Subcutaneous abdominal adipose tissue (tissue), 5 donors: ENCODE measurements around the gene COL4A2.

Experiments used
- H3K27ac ChIP-seq: one replicate; pipeline ENCODE4 v1.7.0; 2013; ENCODE audit warnings: low read depth, mild to moderate bottlenecking, inconsistent platforms, low read length, moderate library complexity
- H3K27me3 ChIP-seq, 5 donors: one replicate each; pipeline ENCODE4 v1.7.0; 2013; ENCODE audit warnings: low read length in 5 of 5, inconsistent platforms in 1 of 5; ENCODE audit not compliant: control insufficient read depth in 5 of 5, insufficient read depth in 4 of 5
- H3K36me3 ChIP-seq, 5 donors: one replicate each; pipeline ENCODE4 v1.7.0; 2013; ENCODE audit warnings: low read length in 5 of 5; ENCODE audit not compliant: control insufficient read depth in 5 of 5, insufficient read depth in 5 of 5
- H3K4me1 ChIP-seq, 5 donors: one replicate each; pipeline ENCODE4 v1.7.0; 2013; ENCODE audit warnings: low read length in 5 of 5, mild to moderate bottlenecking in 3 of 5, moderate library complexity in 1 of 5; ENCODE audit not compliant: control insufficient read depth in 5 of 5, insufficient read depth in 5 of 5
- H3K4me3 ChIP-seq, 5 donors: one replicate each; pipeline ENCODE4 v1.7.0; 2013; ENCODE audit warnings: low read length in 5 of 5, low read depth in 1 of 5
- H3K9ac ChIP-seq, 5 donors: one replicate each; pipeline ENCODE4 v1.7.0; 2013; ENCODE audit warnings: low read length in 5 of 5, mild to moderate bottlenecking in 4 of 5, moderate library complexity in 3 of 5
- H3K9me3 ChIP-seq, 5 donors: one replicate each; pipeline ENCODE4 v1.7.0; 2013; ENCODE audit warnings: low read length in 5 of 5; ENCODE audit not compliant: control insufficient read depth in 5 of 5
- donor health status: healthy.
- donor health status: healthy.
- donor health status: healthy.
- donor health status: healthy.
- donor health status: healthy.

COL4A2 gene

GRCh38 chr13:110324026-110324749 is 17.1 kb downstream of the COL4A2 start:
- H3K4me1 ChIP-seq = peaks cover 13 to 80% (median 65%) of the 10 kb centered on the region in 5 donors
- H3K4me3 ChIP-seq = no peak overlapping the region
- H3K9me3 ChIP-seq = no peaks in the 10 kb centered on the region
- H3K27me3 ChIP-seq = no peaks in the 10 kb centered on the region
- H3K36me3 ChIP-seq = peaks cover 0 to 14% (median 7%) of the 10 kb centered on the region in 5 donors
- peak overlapping the region; percentile 43 for H3K27ac ChIP-seq
- H3K9ac ChIP-seq = no peak overlapping the region

GRCh38 chr13:110326263-110326904 is 19.3 kb downstream of the COL4A2 start:
- H3K4me1 ChIP-seq = peaks cover 7 to 76% (median 71%) of the 10 kb centered on the region in 5 donors
- no peak overlapping the region for H3K9ac ChIP-seq
- peak overlapping the region; percentile 66 for H3K27ac ChIP-seq

GRCh38 chr13:110327051-110327721 is 20.1 kb downstream of the COL4A2 start:
- Histone ChIP-seq H3K4me3 (no peak overlapping the region), H3K9me3 (no peaks in the 10 kb centered on the region), H3K27me3 (no peaks in the 10 kb centered on the region), H3K27ac (peak overlapping the region; percentile 66), H3K36me3 (peaks cover 3 to 27% (median 16%) of the 10 kb centered on the region in 5 donors), H3K4me1 (peaks cover 5 to 70% (median 65%) of the 10 kb centered on the region in 5 donors), H3K9ac (no peak overlapping the region)

More at GRCh38 chr13:110326263-110326904, 19.3 kb downstream of the COL4A2 start:
- no peaks in the 10 kb centered on the region for H3K27me3 ChIP-seq
- no peak overlapping the region for H3K4me3 ChIP-seq
- no peaks in the 10 kb centered on the region for H3K9me3 ChIP-seq
- peaks cover 3 to 25% (median 16%) of the 10 kb centered on the region in 5 donors for H3K36me3 ChIP-seq

- peak overlapping the region; percentile 66 for H3K27ac ChIP-seq
- H3K4me3 ChIP-seq = no peak overlapping the region
- H3K4me1 ChIP-seq = peaks cover 4 to 56% (median 51%) of the 10 kb centered on the region in 5 donors
- no peaks in the 10 kb centered on the region for H3K27me3 ChIP-seq
- peaks cover 3 to 36% (median 29%) of the 10 kb centered on the region in 5 donors for H3K36me3 ChIP-seq
- H3K9me3 ChIP-seq = no peaks in the 10 kb centered on the region
- H3K9ac ChIP-seq = no peak overlapping the region
Measured at GRCh38 chr13:110328573-110328972, 21.5 kb downstream of the COL4A2 start.

DNA sequence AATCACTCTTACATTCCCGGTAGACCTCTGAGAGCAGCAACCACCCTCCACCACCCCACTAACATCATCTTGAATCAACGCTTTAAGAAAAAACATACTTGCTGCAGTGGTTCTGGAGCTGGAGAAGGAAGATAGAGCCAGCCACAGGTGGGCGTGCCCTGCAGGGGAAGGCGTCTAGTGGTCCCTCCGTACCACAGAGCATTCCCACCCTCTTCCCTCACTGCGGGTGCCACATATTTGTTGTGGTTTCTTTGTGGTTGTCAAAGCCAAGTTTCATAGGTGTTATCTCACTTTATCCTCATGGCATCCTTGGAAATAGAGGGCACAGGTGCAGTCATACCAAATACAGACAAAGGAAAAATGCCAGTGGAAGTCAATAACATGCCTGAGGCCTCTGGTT is 22.2 kb downstream of the COL4A2 start:
- no peak overlapping the region for H3K9ac ChIP-seq
- peak overlapping the region; percentile 66 for H3K27ac ChIP-seq
- H3K4me1 ChIP-seq = peaks cover 2 to 50% (median 45%) of the 10 kb centered on the region in 5 donors
- H3K4me3 ChIP-seq = no peak overlapping the region
- no peaks in the 10 kb centered on the region for H3K9me3 ChIP-seq
- no peaks in the 10 kb centered on the region for H3K27me3 ChIP-seq
- peaks cover 3 to 42% (median 34%) of the 10 kb centered on the region in 5 donors for H3K36me3 ChIP-seq

GRCh38 chr13:110329798-110330461 is 22.8 kb downstream of the COL4A2 start:
- Histone ChIP-seq H3K36me3 (peaks cover 3 to 46% (median 36%) of the 10 kb centered on the region in 5 donors), H3K9me3 (no peaks in the 10 kb centered on the region), H3K27me3 (no peaks in the 10 kb centered on the region), H3K27ac (peak overlapping the region; percentile 66), H3K9ac (no peak overlapping the region), H3K4me1 (peaks cover 2 to 45% (median 42%) of the 10 kb centered on the region in 5 donors), H3K4me3 (no peak overlapping the region)

GRCh38 chr13:110330491-110331011 is 23.5 kb downstream of the COL4A2 start:
- Histone ChIP-seq H3K27me3 (no peaks in the 10 kb centered on the region), H3K36me3 (peaks cover 3 to 50% (median 35%) of the 10 kb centered on the region in 5 donors), H3K4me3 (no peak overlapping the region), H3K27ac (peak overlapping the region; percentile 66), H3K9me3 (no peaks in the 10 kb centered on the region), H3K4me1 (peaks cover 2 to 44% (median 38%) of the 10 kb centered on the region in 5 donors), H3K9ac (no peak overlapping the region)

- Histone ChIP-seq H3K36me3 (peaks cover 3 to 49% (median 35%) of the 10 kb centered on the region in 5 donors), H3K9ac (peak overlapping the region in 1 of 5 donors; percentile 22), H3K4me1 (peaks cover 0 to 40% (median 36%) of the 10 kb centered on the region in 5 donors), H3K9me3 (no peaks in the 10 kb centered on the region), H3K4me3 (no peak overlapping the region), H3K27ac (peak overlapping the region; percentile 66), H3K27me3 (no peaks in the 10 kb centered on the region)
Measured at GRCh38 chr13:110331362-110331761, 24.3 kb downstream of the COL4A2 start.

GRCh38 chr13:110332750-110333149 is 25.7 kb downstream of the COL4A2 start:
- Histone ChIP-seq H3K27ac (peak overlapping the region; percentile 28), H3K4me1 (peaks cover 4 to 44% (median 41%) of the 10 kb centered on the region in 5 donors), H3K4me3 (no peak overlapping the region)

More at GRCh38 chr13:110332750-110333149, 25.7 kb downstream of the COL4A2 start:
- H3K9me3 ChIP-seq = no peaks in the 10 kb centered on the region
- no peaks in the 10 kb centered on the region for H3K27me3 ChIP-seq
- H3K36me3 ChIP-seq = peaks cover 3 to 52% (median 35%) of the 10 kb centered on the region in 5 donors
- H3K9ac ChIP-seq = no peak overlapping the region
